ENCODE data around the gene NDUFV3.
"Not testable (repeated sequence)": the region's sequence is repeated elsewhere in the genome, so short reads cannot be mapped to it uniquely, and the experiment has no call there.

Gene NDUFV3

DNA sequence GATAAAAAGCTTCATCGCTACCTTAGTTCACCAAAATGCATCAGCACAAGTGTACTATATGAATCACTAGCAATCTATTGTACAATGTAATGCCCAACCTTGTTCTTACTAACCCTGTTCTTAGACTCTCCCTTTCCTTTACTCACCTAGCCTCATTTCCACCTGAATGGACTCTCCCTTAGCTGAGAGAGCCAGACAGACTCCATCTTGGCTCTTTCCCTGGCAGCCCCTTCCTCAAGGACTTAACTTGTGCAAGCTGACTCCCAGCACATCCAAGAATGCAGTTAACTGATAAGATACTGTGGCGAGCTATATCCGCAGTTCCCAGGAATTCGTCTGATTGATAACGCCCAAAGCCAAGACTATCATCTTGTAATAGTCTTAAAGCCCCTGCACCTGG is 43.3 kb downstream of the NDUFV3 start:
- not testable (repeated sequence) for H3K4me1 ChIP-seq (ENCODE audit: control insufficient read depth, insufficient read depth, low read length); H3K27me3 ChIP-seq (ENCODE audit: control insufficient read depth in 1 of 2, insufficient read depth in 2 of 2, low read length in 2 of 2); H3K36me3 ChIP-seq (ENCODE audit: control insufficient read depth in 2 of 2, insufficient read depth in 2 of 2, low read length in 2 of 2); H3K4me3 ChIP-seq (ENCODE audit: low read length in 2 of 2); H3K9me3 ChIP-seq (ENCODE audit: control insufficient read depth in 2 of 2, low read length in 2 of 2); H3K9ac ChIP-seq (ENCODE audit: low read length in 2 of 2); H3K27ac ChIP-seq (ENCODE audit: low read length)

DNA sequence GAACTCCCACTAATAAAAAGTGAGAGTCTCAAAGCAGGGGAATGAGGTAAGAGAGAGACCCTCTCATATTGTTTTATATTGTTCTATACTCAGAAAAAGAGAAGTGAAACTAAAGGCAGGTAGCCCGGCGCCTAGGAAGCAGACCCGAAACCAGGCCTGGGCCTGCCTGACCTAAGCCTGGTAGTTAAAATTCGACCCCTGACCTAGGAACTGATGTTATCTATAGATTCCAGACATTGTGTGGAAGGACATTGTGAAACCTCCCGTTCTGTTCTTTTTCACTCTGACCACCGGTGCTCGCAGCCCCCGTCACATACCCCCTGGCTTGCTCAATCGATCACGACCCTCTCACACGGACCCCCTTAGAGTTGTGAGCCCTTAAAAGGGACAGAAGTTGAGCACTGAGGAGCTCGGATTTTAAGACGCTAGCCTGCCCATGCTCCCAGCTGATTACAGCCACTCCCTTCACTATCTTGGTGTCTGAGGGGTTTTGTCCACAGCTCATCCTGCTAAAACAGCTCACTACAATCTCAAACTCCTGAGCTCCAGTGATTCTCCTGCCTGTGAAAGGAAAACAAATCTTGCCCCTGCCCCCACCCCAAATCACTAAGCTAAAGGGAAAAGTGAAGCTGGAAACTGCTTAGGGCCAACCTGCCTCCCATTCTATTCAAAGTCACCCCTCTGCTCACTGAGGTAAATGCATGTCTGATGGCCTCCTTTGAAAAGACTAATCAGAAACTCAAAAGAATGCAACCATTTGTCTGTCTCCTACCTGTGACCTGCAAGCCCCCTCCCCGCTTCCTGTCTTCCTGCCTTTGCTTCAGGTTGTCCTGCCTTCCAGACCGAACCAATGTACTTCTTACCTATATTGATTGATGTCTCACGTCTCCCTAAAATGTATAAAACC is 44.2 kb downstream of the NDUFV3 start:
- not testable (repeated sequence) for H3K9me3 ChIP-seq (ENCODE audit: control insufficient read depth in 2 of 2, low read length in 2 of 2); H3K27ac ChIP-seq (ENCODE audit: low read length); H3K27me3 ChIP-seq (ENCODE audit: control insufficient read depth in 1 of 2, insufficient read depth in 2 of 2, low read length in 2 of 2); H3K36me3 ChIP-seq (ENCODE audit: control insufficient read depth in 2 of 2, insufficient read depth in 2 of 2, low read length in 2 of 2); H3K4me1 ChIP-seq (ENCODE audit: control insufficient read depth, insufficient read depth, low read length); H3K4me3 ChIP-seq (ENCODE audit: low read length in 2 of 2); H3K9ac ChIP-seq (ENCODE audit: low read length in 2 of 2)

DNA sequence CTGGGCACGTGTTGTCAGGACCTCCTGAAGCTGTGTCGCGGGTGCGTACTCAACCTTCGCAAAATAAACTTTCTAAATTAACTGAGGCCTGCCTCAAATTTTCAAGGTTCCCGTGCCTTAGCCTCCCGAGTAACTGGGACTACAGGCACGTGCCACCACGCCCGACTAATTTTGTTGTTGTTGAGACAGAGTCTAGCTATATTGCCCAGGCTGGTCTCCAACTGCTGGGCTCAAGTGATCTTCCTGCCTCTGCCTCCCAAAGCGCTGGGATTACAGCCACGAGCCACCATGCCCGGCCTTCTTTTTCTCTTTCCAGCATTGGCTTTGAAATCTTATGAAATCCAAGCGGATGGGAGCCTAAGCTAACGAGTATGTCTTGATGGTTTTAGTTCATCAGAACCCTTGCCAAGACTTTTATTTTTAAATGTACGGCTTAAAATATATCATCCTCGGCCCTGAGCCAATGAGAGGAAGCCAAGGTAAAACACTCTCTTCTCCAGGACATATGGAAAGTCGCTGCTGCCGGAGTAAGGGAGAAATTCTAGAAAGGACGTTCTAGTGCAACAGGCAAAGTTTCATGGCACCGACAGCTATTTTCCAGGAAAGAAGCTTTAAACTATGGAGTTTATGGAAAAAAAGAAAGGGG is 45.0 kb downstream of the NDUFV3 start:
- H3K27ac ChIP-seq (ENCODE audit: low read length), result no peak overlapping the region
- H3K4me1 ChIP-seq (ENCODE audit: control insufficient read depth, insufficient read depth, low read length), result peaks cover 5% of the 10 kb centered on the region
- H3K27me3 ChIP-seq (ENCODE audit: control insufficient read depth in 1 of 2, insufficient read depth in 2 of 2, low read length in 2 of 2), result no peaks in the 10 kb centered on the region

DNA sequence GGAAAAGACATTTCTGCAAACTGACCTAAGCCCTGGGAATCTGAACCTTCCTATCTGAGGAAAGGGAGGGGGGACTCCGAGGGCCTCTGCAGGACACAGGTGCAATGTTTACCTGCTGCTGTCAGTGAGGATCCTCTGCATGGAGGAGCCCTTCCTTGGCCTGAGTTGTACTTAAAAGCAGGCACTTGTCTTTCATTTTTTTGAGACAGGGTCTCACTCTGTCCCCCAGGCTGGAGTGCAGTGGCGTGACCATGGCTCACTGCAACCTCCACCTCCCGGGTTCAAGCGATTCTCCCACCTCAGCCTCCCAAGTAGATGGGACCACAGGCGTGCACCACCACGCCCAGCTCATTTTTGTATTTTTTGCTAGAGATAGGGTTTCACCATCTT is 45.5 kb downstream of the NDUFV3 start:
- H3K36me3 ChIP-seq (ENCODE audit: control insufficient read depth in 2 of 2, insufficient read depth in 2 of 2, low read length in 2 of 2); H3K9me3 ChIP-seq (ENCODE audit: control insufficient read depth in 2 of 2, low read length in 2 of 2); H3K4me1 ChIP-seq (ENCODE audit: control insufficient read depth, insufficient read depth, low read length); H3K4me3 ChIP-seq (ENCODE audit: low read length in 2 of 2); H3K27me3 ChIP-seq (ENCODE audit: control insufficient read depth in 1 of 2, insufficient read depth in 2 of 2, low read length in 2 of 2); H3K9ac ChIP-seq (ENCODE audit: low read length in 2 of 2); H3K27ac ChIP-seq (ENCODE audit: low read length): not testable (repeated sequence)

More for the DNA sequence above, 45.0 kb downstream of the NDUFV3 start:
- Histone ChIP-seq H3K36me3 (ENCODE audit: control insufficient read depth in 2 of 2, insufficient read depth in 2 of 2, low read length in 2 of 2) (peaks cover 0 to 2% of the 10 kb centered on the region in 2 donors), H3K9ac (ENCODE audit: low read length in 2 of 2) (no peak overlapping the region), H3K9me3 (ENCODE audit: control insufficient read depth in 2 of 2, low read length in 2 of 2) (no peaks in the 10 kb centered on the region), H3K4me3 (ENCODE audit: low read length in 2 of 2) (no peak overlapping the region)

DNA sequence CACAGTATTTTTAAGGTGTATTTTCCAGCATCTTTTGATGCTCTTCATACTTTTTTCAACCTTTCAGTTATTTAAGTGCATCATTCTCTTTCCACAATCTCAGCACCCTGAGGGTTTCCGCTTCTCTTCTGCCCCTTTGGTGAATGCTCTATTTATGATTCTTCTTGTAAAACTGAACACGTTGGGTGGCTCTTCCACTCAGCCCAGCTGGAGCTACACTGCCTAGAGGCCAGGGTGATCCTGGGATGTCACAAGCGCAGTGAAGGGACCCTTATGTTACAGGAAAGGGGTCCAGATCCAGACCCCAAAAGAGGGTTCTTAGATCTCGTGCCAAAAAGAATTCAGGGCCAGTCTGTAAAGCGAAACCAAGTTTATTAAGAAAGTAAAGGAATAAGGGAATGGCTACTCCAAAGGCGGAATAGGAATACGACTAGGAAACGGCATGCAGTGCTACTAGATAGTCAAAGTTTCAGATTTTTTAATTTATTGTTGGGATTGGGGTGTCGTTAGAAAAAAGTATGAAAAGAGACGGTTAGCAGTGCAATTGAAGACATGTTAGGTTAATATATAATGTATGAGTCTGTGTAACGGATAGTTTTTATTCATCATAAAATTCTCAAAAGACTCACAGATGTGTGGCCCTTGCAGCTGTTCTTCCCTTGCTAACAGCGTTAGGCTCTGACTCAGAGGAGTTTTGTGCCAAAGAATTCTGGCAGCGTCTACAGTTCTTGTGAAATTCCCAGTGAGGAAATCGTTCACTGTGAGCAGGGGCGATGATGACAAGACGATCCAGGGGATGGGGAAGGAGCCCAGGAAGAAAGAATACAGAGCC is 46.7 kb downstream of the NDUFV3 start:
- Histone ChIP-seq H3K9ac (ENCODE audit: low read length in 2 of 2) (peak overlapping the region; percentile 27 to 58), H3K27me3 (ENCODE audit: control insufficient read depth in 1 of 2, insufficient read depth in 2 of 2, low read length in 2 of 2) (no peaks in the 10 kb centered on the region), H3K27ac (ENCODE audit: low read length) (peak overlapping the region; percentile 46), H3K4me1 (ENCODE audit: control insufficient read depth, insufficient read depth, low read length) (peaks cover 5% of the 10 kb centered on the region), H3K36me3 (ENCODE audit: control insufficient read depth in 2 of 2, insufficient read depth in 2 of 2, low read length in 2 of 2) (no peaks in the 10 kb centered on the region), H3K9me3 (ENCODE audit: control insufficient read depth in 2 of 2, low read length in 2 of 2) (no peaks in the 10 kb centered on the region), H3K4me3 (ENCODE audit: low read length in 2 of 2) (peak overlapping the region; percentile 29 to 36)

DNA sequence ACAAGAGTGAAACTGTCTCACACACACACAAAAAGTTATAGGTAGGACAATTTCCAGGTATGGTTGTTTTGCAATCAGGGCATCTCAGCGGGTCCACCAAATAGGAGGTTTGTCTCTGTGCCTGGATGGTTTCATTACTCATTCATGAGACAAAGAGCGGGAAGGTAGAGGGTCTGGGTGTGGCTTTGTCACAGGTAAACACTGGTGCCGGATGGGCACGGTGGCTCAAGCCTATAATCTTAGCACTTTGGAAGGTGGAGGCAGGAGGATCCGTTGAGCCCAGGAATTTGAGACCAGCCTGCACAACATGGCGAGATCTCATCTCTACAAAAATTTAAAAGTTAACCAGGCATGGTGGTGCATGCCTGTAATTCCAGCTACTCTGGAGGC is 48.6 kb downstream of the NDUFV3 start:
- H3K36me3 ChIP-seq (ENCODE audit: control insufficient read depth in 2 of 2, insufficient read depth in 2 of 2, low read length in 2 of 2), result no peaks in the 10 kb centered on the region
- H3K27ac ChIP-seq (ENCODE audit: low read length), result no peak overlapping the region
- no peaks in the 10 kb centered on the region for H3K27me3 ChIP-seq (ENCODE audit: control insufficient read depth in 1 of 2, insufficient read depth in 2 of 2, low read length in 2 of 2)
- H3K4me1 ChIP-seq (ENCODE audit: control insufficient read depth, insufficient read depth, low read length), result peaks cover 5% of the 10 kb centered on the region
- no peak overlapping the region for H3K9ac ChIP-seq (ENCODE audit: low read length in 2 of 2)
- H3K4me3 ChIP-seq (ENCODE audit: low read length in 2 of 2), result no peak overlapping the region
- no peaks in the 10 kb centered on the region for H3K9me3 ChIP-seq (ENCODE audit: control insufficient read depth in 2 of 2, low read length in 2 of 2)

DNA sequence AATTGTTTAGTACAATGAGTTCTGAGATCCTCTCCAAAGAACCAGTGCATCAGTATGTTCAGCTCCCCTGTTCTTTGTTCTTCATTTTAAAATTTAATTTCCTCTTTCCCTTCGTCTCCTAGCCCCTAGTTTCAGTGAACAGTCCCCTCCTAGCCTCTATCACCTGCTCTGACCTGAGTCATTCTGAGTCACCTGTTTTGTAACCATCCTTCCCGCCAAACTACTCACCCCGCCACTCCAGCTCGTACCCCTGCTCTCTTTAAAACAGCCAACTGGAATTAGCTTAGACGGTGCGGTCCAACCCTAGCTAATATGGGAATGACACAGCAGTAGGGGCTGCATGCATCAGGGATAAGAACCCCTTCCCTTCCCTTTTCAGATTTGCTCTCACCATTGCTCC is 49.1 kb downstream of the NDUFV3 start:
- peaks cover 5% of the 10 kb centered on the region for H3K4me1 ChIP-seq (ENCODE audit: control insufficient read depth, insufficient read depth, low read length)
- H3K27ac ChIP-seq (ENCODE audit: low read length), result no peak overlapping the region
- no peaks in the 10 kb centered on the region for H3K9me3 ChIP-seq (ENCODE audit: control insufficient read depth in 2 of 2, low read length in 2 of 2)
- no peak overlapping the region for H3K9ac ChIP-seq (ENCODE audit: low read length in 2 of 2)
- H3K27me3 ChIP-seq (ENCODE audit: control insufficient read depth in 1 of 2, insufficient read depth in 2 of 2, low read length in 2 of 2), result no peaks in the 10 kb centered on the region
- H3K4me3 ChIP-seq (ENCODE audit: low read length in 2 of 2), result no peak overlapping the region
- H3K36me3 ChIP-seq (ENCODE audit: control insufficient read depth in 2 of 2, insufficient read depth in 2 of 2, low read length in 2 of 2), result no peaks in the 10 kb centered on the region

DNA sequence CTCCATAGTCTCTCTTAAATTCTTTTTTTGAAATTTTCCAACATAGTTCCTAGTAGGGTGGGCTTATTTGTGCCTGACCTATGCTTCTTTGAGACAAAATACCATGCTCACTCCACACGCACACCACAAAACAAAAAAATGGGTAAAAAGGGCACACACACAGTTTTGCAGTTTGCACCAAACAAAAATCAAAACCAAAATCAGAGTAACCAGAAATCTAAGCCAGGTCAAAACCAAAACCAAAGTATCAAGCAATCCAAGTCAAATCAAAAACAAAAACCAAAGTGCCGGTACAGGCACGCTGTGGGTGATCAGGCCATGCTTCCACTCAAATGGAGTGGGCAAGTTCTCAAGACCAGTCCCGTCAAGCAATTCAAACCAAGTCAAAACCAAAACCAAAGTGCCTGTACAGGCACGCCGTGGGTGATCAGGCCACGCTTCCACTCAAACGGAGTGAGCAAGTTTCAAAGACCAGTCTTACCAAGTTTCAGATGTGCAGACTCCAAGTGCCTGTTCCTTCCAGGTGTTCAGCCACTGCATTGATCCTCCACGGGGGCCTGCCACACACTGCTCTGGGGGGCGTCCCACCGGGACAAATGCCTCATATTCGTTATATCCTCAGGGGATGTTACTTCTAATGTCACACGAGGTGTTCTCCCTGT is 56.1 kb downstream of the NDUFV3 start:
- H3K27me3 ChIP-seq (ENCODE audit: control insufficient read depth in 1 of 2, insufficient read depth in 2 of 2, low read length in 2 of 2); H3K9ac ChIP-seq (ENCODE audit: low read length in 2 of 2); H3K36me3 ChIP-seq (ENCODE audit: control insufficient read depth in 2 of 2, insufficient read depth in 2 of 2, low read length in 2 of 2); H3K4me1 ChIP-seq (ENCODE audit: control insufficient read depth, insufficient read depth, low read length); H3K9me3 ChIP-seq (ENCODE audit: control insufficient read depth in 2 of 2, low read length in 2 of 2); H3K4me3 ChIP-seq (ENCODE audit: low read length in 2 of 2); H3K27ac ChIP-seq (ENCODE audit: low read length): not testable (repeated sequence)

DNA sequence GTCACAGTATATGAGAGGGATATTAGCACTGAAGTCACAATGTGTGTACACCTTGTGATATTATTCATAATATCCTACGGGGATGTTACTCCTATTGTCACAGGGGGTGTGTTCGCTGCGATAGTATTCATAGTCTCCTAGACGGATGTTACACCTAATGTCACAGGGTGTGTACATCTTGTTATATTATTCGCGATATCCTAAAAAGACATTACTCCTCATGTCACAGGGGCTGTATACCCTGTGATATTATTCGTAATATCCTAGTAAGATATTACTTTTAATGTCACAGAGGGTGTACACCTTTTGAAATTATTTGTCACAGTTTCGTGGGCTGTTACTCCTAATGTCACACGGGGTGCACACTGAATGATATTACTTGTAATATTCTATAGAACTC is 58.1 kb downstream of the NDUFV3 start:
- not testable (repeated sequence) for H3K9ac ChIP-seq (ENCODE audit: low read length in 2 of 2); H3K27ac ChIP-seq (ENCODE audit: low read length); H3K36me3 ChIP-seq (ENCODE audit: control insufficient read depth in 2 of 2, insufficient read depth in 2 of 2, low read length in 2 of 2); H3K9me3 ChIP-seq (ENCODE audit: control insufficient read depth in 2 of 2, low read length in 2 of 2); H3K4me1 ChIP-seq (ENCODE audit: control insufficient read depth, insufficient read depth, low read length); H3K4me3 ChIP-seq (ENCODE audit: low read length in 2 of 2); H3K27me3 ChIP-seq (ENCODE audit: control insufficient read depth in 1 of 2, insufficient read depth in 2 of 2, low read length in 2 of 2)

DNA sequence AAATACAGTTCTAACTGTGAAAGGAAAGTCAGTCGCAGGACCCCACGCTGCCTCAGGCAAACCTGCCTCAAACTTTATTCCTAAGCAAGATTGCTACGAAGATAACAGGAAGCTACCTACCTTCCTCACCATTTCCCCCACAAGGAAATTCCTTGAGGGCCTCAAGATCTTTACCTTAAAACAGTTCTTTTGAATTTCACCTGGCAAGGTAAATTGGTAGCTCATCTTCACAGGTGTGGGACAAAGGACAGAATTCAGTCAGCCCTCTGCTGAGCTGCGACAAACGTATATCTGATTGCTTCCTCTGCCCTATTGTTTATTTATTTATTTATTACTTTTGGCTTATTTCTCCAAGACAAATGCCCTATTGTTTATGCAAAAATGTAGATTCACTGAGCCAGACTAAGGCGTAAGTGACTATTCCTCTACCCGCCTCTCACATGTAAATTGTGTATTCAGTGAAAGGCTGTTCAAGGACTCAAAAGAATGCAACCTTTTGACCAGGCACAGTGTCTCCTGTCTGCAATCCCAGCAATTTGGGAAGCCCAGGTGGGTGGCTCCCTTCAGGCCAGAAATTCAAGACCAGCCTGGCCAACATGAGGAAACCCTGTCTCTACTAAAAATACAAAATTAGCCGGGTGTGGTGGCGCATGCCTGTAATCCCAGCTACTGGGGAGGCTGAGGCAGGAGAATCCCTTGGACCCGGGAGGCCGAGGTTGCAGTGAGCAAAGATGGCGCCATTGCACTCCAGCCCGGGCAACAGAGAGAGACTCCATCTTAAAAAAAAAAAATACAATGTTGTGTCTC is 63.9 kb downstream of the NDUFV3 start:
- H3K36me3 ChIP-seq (ENCODE audit: control insufficient read depth in 2 of 2, insufficient read depth in 2 of 2, low read length in 2 of 2), result no peaks in the 10 kb centered on the region
- no peak overlapping the region for H3K27ac ChIP-seq (ENCODE audit: low read length)
- H3K9me3 ChIP-seq (ENCODE audit: control insufficient read depth in 2 of 2, low read length in 2 of 2), result no peaks in the 10 kb centered on the region
- H3K9ac ChIP-seq (ENCODE audit: low read length in 2 of 2), result no peak overlapping the region
- no peak overlapping the region for H3K4me3 ChIP-seq (ENCODE audit: low read length in 2 of 2)
- no peaks in the 10 kb centered on the region for H3K27me3 ChIP-seq (ENCODE audit: control insufficient read depth in 1 of 2, insufficient read depth in 2 of 2, low read length in 2 of 2)
- H3K4me1 ChIP-seq (ENCODE audit: control insufficient read depth, insufficient read depth, low read length), result no peaks in the 10 kb centered on the region
